Cardiac fibroblast (primary cell): ENCODE measurements around the gene RNF213.

ENCODE experiments used
- DNase-seq, 2 donors: peaks; one replicate each; pipeline versions ENCODE4 v3.0.0 to v3.0.0-alpha.2; 2010; ENCODE audit warnings: low read depth in 2 of 2
- H3K4me3 ChIP-seq, 2 donors: replicated peaks in 1 of 2; 1 replicate in 1 of 2; 2 replicates in 1 of 2; pipeline ENCODE4 v1.5.1; 2011; ENCODE audit warnings: low read depth in 2 of 2, low read length in 2 of 2, mild to moderate bottlenecking in 2 of 2, moderate library complexity in 1 of 2
- TF ChIP-seq, protein P1 (sequence below): IDR thresholded peaks from one replicate; pipeline ENCODE4 v1.5.1; 2011; ENCODE audit warnings: low read depth, mild to moderate bottlenecking, low read length, inconsistent platforms

The RNF213 gene

DNA sequence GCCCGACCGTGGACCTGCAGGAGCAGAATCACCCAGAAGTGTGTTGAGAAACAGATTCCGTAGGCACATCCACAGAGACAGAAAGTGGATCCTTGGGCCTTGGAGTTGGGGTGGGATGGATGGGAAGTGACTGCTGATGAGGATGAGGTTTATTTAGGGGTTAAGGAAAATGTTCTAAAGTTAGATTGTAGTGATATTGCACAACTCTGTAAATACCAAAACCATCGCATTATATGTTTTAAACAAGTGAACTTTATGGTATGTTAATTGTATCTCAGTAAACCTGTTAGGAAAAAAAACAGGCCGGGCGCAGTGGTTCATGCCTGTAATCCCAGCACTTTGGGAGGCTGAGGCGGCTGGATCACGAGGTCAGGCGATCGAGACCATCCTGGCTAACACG, 157.9 kb downstream of the RNF213 start:
- TF ChIP-seq, protein P1, sequence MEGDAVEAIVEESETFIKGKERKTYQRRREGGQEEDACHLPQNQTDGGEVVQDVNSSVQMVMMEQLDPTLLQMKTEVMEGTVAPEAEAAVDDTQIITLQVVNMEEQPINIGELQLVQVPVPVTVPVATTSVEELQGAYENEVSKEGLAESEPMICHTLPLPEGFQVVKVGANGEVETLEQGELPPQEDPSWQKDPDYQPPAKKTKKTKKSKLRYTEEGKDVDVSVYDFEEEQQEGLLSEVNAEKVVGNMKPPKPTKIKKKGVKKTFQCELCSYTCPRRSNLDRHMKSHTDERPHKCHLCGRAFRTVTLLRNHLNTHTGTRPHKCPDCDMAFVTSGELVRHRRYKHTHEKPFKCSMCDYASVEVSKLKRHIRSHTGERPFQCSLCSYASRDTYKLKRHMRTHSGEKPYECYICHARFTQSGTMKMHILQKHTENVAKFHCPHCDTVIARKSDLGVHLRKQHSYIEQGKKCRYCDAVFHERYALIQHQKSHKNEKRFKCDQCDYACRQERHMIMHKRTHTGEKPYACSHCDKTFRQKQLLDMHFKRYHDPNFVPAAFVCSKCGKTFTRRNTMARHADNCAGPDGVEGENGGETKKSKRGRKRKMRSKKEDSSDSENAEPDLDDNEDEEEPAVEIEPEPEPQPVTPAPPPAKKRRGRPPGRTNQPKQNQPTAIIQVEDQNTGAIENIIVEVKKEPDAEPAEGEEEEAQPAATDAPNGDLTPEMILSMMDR: no peak
- H3K4me3 ChIP-seq: no peak overlapping the region
- DNase-seq: no peak

DNA sequence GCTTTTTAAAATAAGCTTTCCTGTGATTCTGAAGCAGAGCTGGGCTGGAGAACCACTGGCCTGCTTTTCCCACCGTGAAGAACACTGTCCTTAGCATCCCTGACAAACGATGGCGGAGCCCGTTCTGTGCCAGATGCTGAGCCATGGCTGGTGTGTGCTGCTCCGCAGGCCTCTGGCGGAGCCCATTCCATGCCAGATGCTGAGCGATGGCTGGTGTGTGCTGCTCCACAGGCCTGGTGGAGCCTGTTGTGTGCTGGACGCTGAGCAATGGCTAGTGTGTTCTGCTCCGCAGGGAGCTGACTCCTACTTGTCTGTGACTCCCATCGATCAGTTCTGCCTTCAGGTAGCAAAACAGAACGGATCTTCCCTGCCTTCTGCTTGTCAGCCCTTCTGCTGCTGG, 158.6 kb downstream of the RNF213 start:
- DNase-seq: no peak
- TF ChIP-seq, protein P1: no peak
- H3K4me3 ChIP-seq: no peak overlapping the region

DNA sequence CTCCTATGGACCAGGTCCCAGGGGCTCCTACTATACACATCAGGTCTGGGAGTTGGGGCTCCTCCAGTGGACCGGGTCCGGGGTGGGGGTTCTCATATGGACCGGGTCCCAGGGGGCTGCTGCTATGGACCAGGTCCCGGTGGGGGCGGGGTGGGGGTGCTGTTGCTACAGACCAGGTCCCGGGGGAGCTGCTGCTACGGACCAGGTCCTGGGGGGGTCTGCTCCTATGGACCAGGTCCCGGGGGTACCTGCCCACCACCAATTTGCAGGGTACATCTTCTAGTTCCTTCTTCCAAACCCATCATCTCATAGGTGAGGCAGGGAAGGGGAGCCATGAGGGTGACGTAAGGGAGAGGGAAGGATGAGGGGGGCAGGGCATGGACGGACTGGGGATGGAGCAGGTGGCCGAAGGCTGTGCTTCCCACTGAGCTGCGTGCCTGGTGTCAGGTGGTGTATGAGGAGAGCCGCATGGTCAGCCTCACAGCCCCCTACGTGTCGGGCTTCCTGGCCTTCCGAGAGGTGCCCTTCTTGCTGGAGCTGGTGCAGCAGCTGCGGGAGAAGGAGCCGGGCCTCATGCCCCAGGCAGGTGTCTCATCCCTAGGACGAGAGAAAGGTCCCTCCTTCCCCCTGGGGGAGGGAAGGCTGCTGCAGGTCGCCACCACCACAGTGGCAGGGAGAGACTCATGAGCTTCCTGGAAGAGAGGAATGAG, 160.9 kb downstream of the RNF213 start:
- no peak overlapping the region for H3K4me3 ChIP-seq
- no peak for DNase-seq
- TF ChIP-seq, protein P1: no peak

DNA sequence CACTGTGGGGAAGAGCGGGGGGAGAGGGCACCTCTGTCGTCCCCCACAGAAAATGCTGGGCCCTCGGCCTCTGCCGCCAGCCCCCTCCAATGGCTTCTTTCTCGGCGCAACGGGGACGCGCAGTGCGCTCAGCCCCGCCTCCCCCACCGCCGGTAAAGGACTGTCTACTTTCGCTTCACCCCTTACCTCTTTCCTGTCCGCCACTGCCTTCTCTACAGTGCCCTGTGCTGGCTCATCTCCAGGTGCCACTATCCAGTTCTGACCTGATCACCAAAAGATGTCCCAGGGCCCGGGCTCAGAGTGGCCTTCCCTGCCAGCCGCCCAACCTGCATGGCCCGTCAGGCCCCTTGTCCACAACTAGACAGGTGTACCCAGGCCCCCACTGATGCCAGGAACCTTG, 161.6 kb downstream of the RNF213 start:
- TF ChIP-seq, protein P1: no peak
- no peak overlapping the region for H3K4me3 ChIP-seq
- DNase-seq: no peak

DNA sequence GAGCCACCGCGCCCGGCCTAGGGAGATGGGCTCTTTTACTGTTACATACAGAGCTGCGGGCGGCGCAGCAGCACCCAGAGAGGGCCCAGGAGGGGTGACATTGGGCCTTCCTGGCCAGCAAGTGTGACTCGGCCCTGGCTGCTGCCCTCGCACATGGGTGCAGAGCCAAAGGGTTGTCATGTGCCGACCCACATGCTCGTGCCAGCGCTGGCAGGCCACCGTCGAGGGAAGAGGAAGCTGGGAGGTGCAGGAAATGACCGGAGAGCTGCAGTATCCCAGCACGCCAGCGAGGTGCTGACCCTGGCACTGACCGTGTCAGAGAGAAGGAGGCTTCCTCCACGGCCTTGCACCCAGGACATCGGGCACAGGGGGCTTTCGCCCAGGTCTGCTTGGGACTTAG, 162.3 kb downstream of the RNF213 start:
- no peak overlapping the region for H3K4me3 ChIP-seq
- no peak for DNase-seq
- TF ChIP-seq, protein P1: no peak

DNA sequence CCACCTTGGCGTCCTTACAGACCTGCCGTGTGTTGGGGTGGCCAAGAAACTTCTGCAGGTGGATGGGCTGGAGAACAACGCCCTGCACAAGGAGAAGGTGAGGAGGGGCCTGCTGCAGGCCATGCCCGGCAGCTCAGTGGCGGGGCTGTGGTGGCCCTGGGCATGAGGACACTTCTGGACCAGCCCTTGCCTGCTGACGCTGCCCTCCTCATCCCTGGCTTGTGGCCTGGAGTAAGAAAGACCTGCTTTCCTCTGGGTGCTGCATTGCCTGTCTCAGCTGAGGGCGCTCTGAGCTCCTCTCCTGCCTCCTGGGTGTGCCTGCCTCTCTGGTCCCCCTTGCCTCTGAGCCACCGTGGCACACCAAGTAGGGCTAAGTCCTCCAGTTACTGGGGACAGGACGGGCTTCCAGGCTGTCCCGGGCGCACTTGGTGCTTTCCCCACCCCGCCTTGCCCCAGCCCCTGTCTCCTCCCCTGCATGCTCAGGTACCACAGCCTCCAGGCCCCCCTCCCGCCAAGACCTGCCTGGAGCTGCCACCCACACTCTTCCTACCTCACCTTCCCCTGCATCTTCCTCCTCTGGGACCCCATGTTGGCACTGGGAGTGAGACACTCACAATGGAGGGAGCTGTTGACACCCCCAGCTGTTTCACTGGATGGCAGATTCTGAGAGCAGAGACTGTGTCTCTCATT, 163.0 kb downstream of the RNF213 start:
- no peak overlapping the region for H3K4me3 ChIP-seq
- TF ChIP-seq, protein P1: no peak
- DNase-seq: no peak

DNA sequence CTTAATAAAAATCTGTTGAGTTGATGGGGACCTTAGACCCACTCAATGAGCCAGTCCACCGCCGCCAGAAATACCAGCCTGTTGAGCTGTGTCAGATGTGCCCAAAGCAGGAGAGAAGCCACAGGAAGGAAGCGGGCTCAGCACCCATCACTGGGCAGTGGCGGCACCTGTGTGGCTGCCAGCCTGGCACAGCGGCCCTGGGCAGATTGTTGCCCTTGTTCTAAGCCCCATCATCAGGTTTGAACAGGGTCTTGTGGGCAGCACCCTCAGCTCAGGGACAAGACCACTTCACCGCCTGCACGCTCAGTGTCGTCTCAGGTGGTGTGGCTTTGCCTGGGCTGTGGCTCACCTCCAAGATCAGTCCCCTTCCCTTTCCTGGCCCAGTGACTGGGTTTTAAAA, 163.6 kb downstream of the RNF213 start:
- no peak for DNase-seq
- TF ChIP-seq, protein P1: no peak
- no peak overlapping the region for H3K4me3 ChIP-seq
